HG02571 (cell line): ENCODE measurements around the gene DLGAP1.

Experiments
- ATAC-seq: cut with Tn5 transposase; IDR thresholded peaks from one replicate; pipeline ENCODE4 v1.9.1; 2021; ENCODE audit warnings: mild to moderate bottlenecking, moderate library complexity; ENCODE audit not compliant: unreplicated experiment

The DLGAP1 gene

GRCh38 chr18:3874581-3874980 lies 580.5 kb downstream of the DLGAP1 start:
- no peak for ATAC-seq

- ATAC-seq, result no peak
Observed at GRCh38 chr18:3874125-3874524, 581.0 kb downstream of the DLGAP1 start.

GRCh38 chr18:3873698-3874097 lies 581.4 kb downstream of the DLGAP1 start:
- ATAC-seq, result no peak

GRCh38 chr18:3873211-3873610 lies 581.9 kb downstream of the DLGAP1 start:
- no peak for ATAC-seq

- no peak for ATAC-seq
Observed at GRCh38 chr18:3872641-3873040, 582.5 kb downstream of the DLGAP1 start.

GRCh38 chr18:3871687-3872086 lies 583.4 kb downstream of the DLGAP1 start:
- no peak for ATAC-seq

- no peak for ATAC-seq
Observed at GRCh38 chr18:3870914-3871313, 584.2 kb downstream of the DLGAP1 start.

GRCh38 chr18:3869848-3870247 lies 585.3 kb downstream of the DLGAP1 start:
- no peak for ATAC-seq

- no peak for ATAC-seq
Observed at GRCh38 chr18:3867864-3868311, 587.2 kb downstream of the DLGAP1 start.

- no peak for ATAC-seq
Observed at GRCh38 chr18:3867236-3867635, 587.9 kb downstream of the DLGAP1 start.

GRCh38 chr18:3864669-3865298 lies 590.3 kb downstream of the DLGAP1 start:
- no peak for ATAC-seq

- no peak for ATAC-seq
Observed at GRCh38 chr18:3863593-3863992, 591.5 kb downstream of the DLGAP1 start.

- no peak for ATAC-seq
Observed at GRCh38 chr18:3863006-3863405, 592.1 kb downstream of the DLGAP1 start.

GRCh38 chr18:3861495-3861894 lies 593.6 kb downstream of the DLGAP1 start:
- no peak for ATAC-seq

- ATAC-seq, result no peak
Observed at GRCh38 chr18:3857544-3857943, 597.6 kb downstream of the DLGAP1 start.

- no peak for ATAC-seq
Observed at GRCh38 chr18:3855966-3856365, 599.1 kb downstream of the DLGAP1 start.

GRCh38 chr18:3852321-3852720 lies 602.8 kb downstream of the DLGAP1 start:
- no peak for ATAC-seq

- no peak for ATAC-seq
Observed at GRCh38 chr18:3851159-3851558, 603.9 kb downstream of the DLGAP1 start.

GRCh38 chr18:3848316-3848715 lies 606.8 kb downstream of the DLGAP1 start:
- no peak for ATAC-seq

- no peak for ATAC-seq
Observed at GRCh38 chr18:3845161-3845560, 609.9 kb downstream of the DLGAP1 start.

- ATAC-seq, result no peak
Observed at GRCh38 chr18:3842844-3843243, 612.3 kb downstream of the DLGAP1 start.

GRCh38 chr18:3840766-3841165 lies 614.3 kb downstream of the DLGAP1 start:
- ATAC-seq, result no peak

GRCh38 chr18:3839581-3839981 lies 615.5 kb downstream of the DLGAP1 start:
- no peak for ATAC-seq
